Measurements from ENCODE around the gene DLST.

DLST gene

GRCh38 chr14:74860899-74861733, 20.6 kb upstream of the DLST start:
- peak; percentile 95 for DNase-seq (ENCODE audit: low read depth)

- DNase-seq (ENCODE audit: low read depth) = no peak
These were observed 20.0 kb upstream of the DLST start for GRCh38 chr14:74861734-74862090.

- no peak for DNase-seq (ENCODE audit: low read depth)
These were observed 18.4 kb upstream of the DLST start for GRCh38 chr14:74863274-74863673.

- DNase-seq (ENCODE audit: low read depth) = no peak
These were observed 17.5 kb upstream of the DLST start for GRCh38 chr14:74864198-74864597.

GRCh38 chr14:74865156-74865555, 16.6 kb upstream of the DLST start:
- DNase-seq (ENCODE audit: low read depth) = no peak

GRCh38 chr14:74866708-74867389, 14.9 kb upstream of the DLST start:
- no peak for DNase-seq (ENCODE audit: low read depth)

GRCh38 chr14:74867673-74868072, 14.0 kb upstream of the DLST start:
- DNase-seq (ENCODE audit: low read depth) = peak; percentile 23

GRCh38 chr14:74868739-74869138, 13.0 kb upstream of the DLST start:
- DNase-seq (ENCODE audit: low read depth) = no peak

GRCh38 chr14:74871819-74872218, 9.9 kb upstream of the DLST start:
- DNase-seq (ENCODE audit: low read depth) = no peak

- no peak for DNase-seq (ENCODE audit: low read depth)
These were observed 6.5 kb upstream of the DLST start for GRCh38 chr14:74875204-74875603.

- DNase-seq (ENCODE audit: low read depth) = peak; percentile 9
These were observed 5.5 kb upstream of the DLST start, which contains the start of gene PROX2 for GRCh38 chr14:74875941-74876913. Gene PROX2, minus strand, starts transcription at chr14:74876145. Its CDS starts 12,311 bp downstream, at chr14:74863834.

GRCh38 chr14:74879427-74880182, 2.1 kb upstream of the DLST start:
- no peak for DNase-seq (ENCODE audit: low read depth)

GRCh38 chr14:74882103-74882920, 596 bp downstream of the DLST start:
- DNase-seq (ENCODE audit: low read depth) = peak; percentile 20

- no peak for DNase-seq (ENCODE audit: low read depth)
These were observed 4.3 kb downstream of the DLST start for GRCh38 chr14:74886001-74886400.

- DNase-seq (ENCODE audit: low read depth) = no peak
These were observed 6.7 kb downstream of the DLST start for GRCh38 chr14:74888164-74889158.

- DNase-seq (ENCODE audit: low read depth) = no peak
These were observed 8.5 kb downstream of the DLST start for GRCh38 chr14:74890262-74890661.

GRCh38 chr14:74891870-74892269, 10.2 kb downstream of the DLST start:
- no peak for DNase-seq (ENCODE audit: low read depth)

GRCh38 chr14:74892745-74893144, 11.0 kb downstream of the DLST start:
- no peak for DNase-seq (ENCODE audit: low read depth)

- DNase-seq (ENCODE audit: low read depth) = no peak
These were observed 11.9 kb downstream of the DLST start for GRCh38 chr14:74893614-74894091.
